BJ (cell line): Measurements from ENCODE around the gene KEAP1. TPM values are rescaled to one million over a fixed set of nuclear protein-coding genes. Genes with fewer than 3 reads are reported as not detected.

Experiments used
- CTCF ChIA-PET: fragments of 350-600 bp; formaldehyde crosslinking; extraction: SDS; loops from one replicate; lab custom pipeline; 2021; ENCODE audit warnings: antibody characterized with exemption, inconsistent platforms; lab: Yijun Ruan, JAX
- POLR2A ChIA-PET: fragments of 300-600 bp; sonication (Branson Sonifier 250); formaldehyde crosslinking; extraction: SDS; loops from one replicate; lab custom pipeline; 2021; ENCODE audit warnings: antibody characterized with exemption; lab: Charles Lee
- DNase-seq: peaks from one replicate; pipeline ENCODE4 v3.0.0-alpha.2; 2011; ENCODE audit warnings: low read depth
- H3K27me3 ChIP-seq: 2 replicates; pipeline ENCODE4 v1.6.0; 2011; ENCODE audit warnings: low read length; ENCODE audit not compliant: control insufficient read depth, insufficient read depth
- H3K36me3 ChIP-seq: 2 replicates; pipeline ENCODE4 v1.5.1; 2011; ENCODE audit warnings: low read length; ENCODE audit not compliant: control insufficient read depth, insufficient read depth
- H3K4me3 ChIP-seq: 2 replicates; pipeline ENCODE4 v1.5.1; 2011; ENCODE audit warnings: low read depth, mild to moderate bottlenecking, control low read depth, low read length
- polyA plus RNA-seq: library from polyadenylated mRNA; depleted of rRNA; stranded (reverse); fragments of >200 nt; gene quantifications from 2 replicates; pipeline ENCODE4 v1.2.3, GENCODE V29; 2011
- TF ChIP-seq, protein P1 (sequence below): IDR thresholded peaks from 2 replicates; pipeline ENCODE4 v1.5.1; 2011; ENCODE audit warnings: low read depth, mild to moderate bottlenecking, control low read depth, inconsistent platforms, low read length, moderate library complexity; ENCODE audit not compliant: insufficient read depth

KEAP1 gene
- polyA plus RNA-seq, 1 experiment, result 114 TPM

DNA sequence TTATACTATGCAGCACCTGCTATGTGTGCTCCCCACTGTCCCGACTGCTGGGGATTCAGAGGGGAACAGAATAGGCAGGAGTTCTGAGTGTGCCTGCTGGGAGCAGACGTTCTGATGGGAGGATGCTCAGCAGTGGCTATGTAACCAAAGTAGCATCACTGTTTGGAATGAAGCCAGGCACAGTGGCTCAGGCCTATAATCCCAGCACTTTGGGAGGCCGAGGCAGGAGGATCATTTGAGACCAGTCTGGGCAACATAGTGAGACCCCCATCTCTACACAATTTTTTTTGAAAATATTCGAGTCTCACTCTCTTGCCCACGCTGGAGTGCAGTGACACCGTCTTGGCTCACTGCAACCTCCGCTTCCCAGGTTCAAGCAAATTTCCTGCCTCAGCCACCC lies 46.6 kb upstream of the KEAP1 start:
- TF ChIP-seq, protein P1, sequence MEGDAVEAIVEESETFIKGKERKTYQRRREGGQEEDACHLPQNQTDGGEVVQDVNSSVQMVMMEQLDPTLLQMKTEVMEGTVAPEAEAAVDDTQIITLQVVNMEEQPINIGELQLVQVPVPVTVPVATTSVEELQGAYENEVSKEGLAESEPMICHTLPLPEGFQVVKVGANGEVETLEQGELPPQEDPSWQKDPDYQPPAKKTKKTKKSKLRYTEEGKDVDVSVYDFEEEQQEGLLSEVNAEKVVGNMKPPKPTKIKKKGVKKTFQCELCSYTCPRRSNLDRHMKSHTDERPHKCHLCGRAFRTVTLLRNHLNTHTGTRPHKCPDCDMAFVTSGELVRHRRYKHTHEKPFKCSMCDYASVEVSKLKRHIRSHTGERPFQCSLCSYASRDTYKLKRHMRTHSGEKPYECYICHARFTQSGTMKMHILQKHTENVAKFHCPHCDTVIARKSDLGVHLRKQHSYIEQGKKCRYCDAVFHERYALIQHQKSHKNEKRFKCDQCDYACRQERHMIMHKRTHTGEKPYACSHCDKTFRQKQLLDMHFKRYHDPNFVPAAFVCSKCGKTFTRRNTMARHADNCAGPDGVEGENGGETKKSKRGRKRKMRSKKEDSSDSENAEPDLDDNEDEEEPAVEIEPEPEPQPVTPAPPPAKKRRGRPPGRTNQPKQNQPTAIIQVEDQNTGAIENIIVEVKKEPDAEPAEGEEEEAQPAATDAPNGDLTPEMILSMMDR, result no peak
- CTCF ChIA-PET, result interaction anchor here (2.2 kb wide), 1 partner anchor 66 kb away, joined by 5 read pairs; no protein-coding TSS in a partner anchor
- no peak for DNase-seq
- Histone ChIP-seq H3K4me3 (no peak overlapping the region), H3K36me3 (peaks cover 33% of the 10 kb centered on the region), H3K27me3 (no peaks in the 10 kb centered on the region)
- POLR2A ChIA-PET, result interaction anchor here (0.7 kb wide), 1 partner anchor 14 kb away, joined by 13 read pairs; no protein-coding TSS in a partner anchor

DNA sequence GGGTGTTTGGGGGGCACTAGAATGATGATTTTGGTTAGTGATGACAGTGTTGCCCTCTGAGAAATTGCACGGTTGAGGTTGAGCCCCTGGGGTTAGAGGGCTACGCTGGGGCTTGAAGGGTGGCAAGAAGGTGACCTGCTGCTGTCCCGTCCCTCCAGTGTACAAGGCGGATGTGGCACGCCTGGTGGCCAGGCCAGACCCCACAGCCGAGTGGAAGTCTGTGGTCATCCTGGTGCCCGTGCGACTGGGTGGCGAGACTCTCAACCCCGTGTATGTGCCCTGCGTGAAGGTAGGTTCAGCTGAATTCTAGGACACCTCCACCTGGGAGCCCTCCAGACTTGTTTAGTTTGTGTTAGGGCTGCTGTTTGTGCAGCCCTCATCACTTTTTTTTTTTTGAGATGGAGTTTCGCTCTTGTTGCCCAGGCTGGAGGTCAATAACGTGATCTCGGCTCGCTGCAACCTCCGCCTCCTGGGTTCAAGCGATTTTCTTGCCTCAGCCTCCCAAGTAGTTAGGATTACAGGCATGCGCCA lies 45.7 kb upstream of the KEAP1 start:
- POLR2A ChIA-PET, result no interaction called here
- no peak for DNase-seq
- TF ChIP-seq, protein P1, result no peak
- Histone ChIP-seq H3K4me3 (no peak overlapping the region), H3K36me3 (peaks cover 27% of the 10 kb centered on the region), H3K27me3 (no peaks in the 10 kb centered on the region)
- CTCF ChIA-PET, result interaction anchor here (0.6 to 1.6 kb wide), 2 partner anchors 69 to 564 kb away, joined by 3 to 4 read pairs; no protein-coding TSS in a partner anchor

DNA sequence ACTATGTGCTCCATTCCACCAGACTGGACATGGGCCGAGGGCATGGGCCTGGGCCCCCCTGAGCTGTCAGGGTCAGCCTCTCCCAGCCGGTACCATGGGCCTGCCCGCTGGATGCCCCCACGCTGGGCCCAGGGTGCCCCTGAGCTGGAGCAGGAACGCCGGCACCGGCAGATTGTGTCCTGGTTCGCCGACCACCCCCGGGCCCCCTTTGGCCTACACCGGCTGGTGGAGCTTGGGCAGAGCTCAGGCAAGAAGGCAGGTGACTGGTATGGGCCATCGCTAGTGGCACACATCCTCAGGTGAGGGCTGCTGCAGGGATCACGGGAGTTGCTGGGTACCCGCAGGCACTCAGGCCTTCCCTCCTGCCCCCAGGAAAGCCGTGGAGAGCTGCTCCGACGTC lies 43.7 kb upstream of the KEAP1 start:
- Histone ChIP-seq H3K4me3 (no peak overlapping the region), H3K36me3 (peaks cover 10% of the 10 kb centered on the region), H3K27me3 (no peaks in the 10 kb centered on the region)
- DNase-seq, result no peak
- POLR2A ChIA-PET, result no interaction called here
- TF ChIP-seq, protein P1, result no peak
- CTCF ChIA-PET, result interaction anchor here (1.2 kb wide), 1 partner anchor 41 kb away, joined by 3 read pairs; no protein-coding TSS in a partner anchor

DNA sequence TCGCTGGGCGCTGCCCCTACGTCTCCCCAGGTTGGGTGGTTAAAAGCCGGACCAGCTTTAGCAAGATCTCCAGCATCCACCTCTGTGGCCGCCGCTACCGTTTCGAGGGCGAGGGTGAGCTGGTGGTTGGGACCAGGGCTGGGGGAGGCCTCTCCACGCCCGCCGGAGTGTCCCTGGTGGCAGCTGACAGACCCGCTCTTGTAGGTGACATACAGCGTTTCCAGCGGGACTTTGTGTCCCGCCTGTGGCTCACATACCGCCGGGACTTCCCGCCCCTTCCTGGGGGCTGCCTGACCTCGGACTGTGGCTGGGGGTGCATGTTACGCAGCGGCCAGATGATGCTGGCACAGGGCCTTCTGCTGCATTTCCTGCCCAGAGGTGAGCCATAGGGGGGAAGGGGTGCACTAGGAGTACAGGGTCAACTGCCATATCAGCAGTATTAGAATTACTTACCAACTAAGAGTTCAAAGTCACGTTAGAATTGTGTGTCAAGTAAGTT lies 41.6 kb upstream of the KEAP1 start:
- CTCF ChIA-PET, result interaction anchor here (0.5 to 1.0 kb wide), 2 partner anchors 9 to 59 kb away, joined by 3 read pairs; no protein-coding TSS in a partner anchor
- Histone ChIP-seq H3K36me3 (peaks cover 7% of the 10 kb centered on the region), H3K4me3 (peak overlapping the region; percentile 89), H3K27me3 (no peaks in the 10 kb centered on the region)
- TF ChIP-seq, protein P1, result no peak
- POLR2A ChIA-PET, result no interaction called here
- no peak for DNase-seq

DNA sequence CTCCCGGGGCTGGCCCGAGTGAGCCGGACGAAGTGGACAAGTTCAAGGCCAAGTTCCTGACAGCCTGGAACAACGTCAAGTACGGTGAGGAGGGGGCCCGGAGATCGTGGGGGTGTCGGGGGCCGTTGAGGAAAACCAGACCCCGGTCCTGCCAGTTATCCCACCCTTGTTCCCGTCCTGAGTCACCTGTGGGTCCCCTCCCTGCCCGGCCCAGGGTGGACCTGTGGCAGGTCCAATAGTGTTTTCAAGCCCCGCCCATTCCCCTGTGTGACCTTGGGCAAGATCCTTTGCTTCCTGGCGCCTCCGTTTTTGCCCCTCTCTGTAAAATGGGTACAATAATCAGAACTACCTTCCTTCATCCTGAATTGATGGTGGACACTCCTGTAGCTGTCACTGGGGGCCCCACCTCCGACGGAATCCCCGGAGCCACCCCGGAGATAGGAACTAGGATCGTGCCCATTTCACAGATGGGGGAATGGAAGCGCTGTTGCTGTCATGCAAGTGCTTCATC lies 41.1 kb upstream of the KEAP1 start:
- DNase-seq, result no peak
- no peaks in the 10 kb centered on the region for H3K27me3 ChIP-seq
- CTCF ChIA-PET, result interaction anchor here (1.0 kb wide), 1 partner anchor 9 kb away, joined by 3 read pairs; no protein-coding TSS in a partner anchor
- H3K4me3 ChIP-seq, result peak overlapping the region; percentile 89
- POLR2A ChIA-PET, result no interaction called here
- TF ChIP-seq, protein P1, result no peak
- peaks cover 7% of the 10 kb centered on the region for H3K36me3 ChIP-seq
